A549 (cell line): ENCODE measurements around the gene LCP1. TPM values are rescaled to one million over a fixed set of nuclear protein-coding genes. Genes with fewer than 3 reads are reported as not detected.
A peak's percentile ranks its signal among the peaks of the same experiment; 100 is the strongest.

Source experiments
- ATAC-seq, 2 experiments: fragments of 200-7000 bp in 1 of 2; fragments of >200 bp in 1 of 2; cut with Nextera tagmentation in 1 of 2; cut with Tn5 transposase in 1 of 2; 3 replicates each; pipeline versions ENCODE4 v1.8.0 to v1.9.1; 2018 to 2020; ENCODE audit warnings: mild to moderate bottlenecking in 1 of 2, moderate library complexity in 1 of 2
- CTCF ChIA-PET: fragments of 300-600 bp; sonication (Branson Sonifier 250); formaldehyde crosslinking; extraction: SDS; loops from one replicate; lab custom pipeline; 2021; ENCODE audit warnings: antibody characterized with exemption, inconsistent platforms; lab: Yijun Ruan, JAX
- POLR2A ChIA-PET: fragments of 350-600 bp; formaldehyde crosslinking; extraction: SDS; loops from one replicate; lab custom pipeline; 2021; ENCODE audit warnings: antibody characterized with exemption, inconsistent platforms; lab: Yijun Ruan, JAX
- DNase-seq, 2 experiments: peaks; one replicate each; pipeline versions ENCODE4 v3.0.0 to v3.0.0-alpha.2; 2011 to 2016; ENCODE audit warnings: low read depth in 1 of 2, low spot score in 1 of 2
- FAIRE-seq: peaks from 2 replicates; lab custom pipeline; 2011; peaks lifted over from hg19 to GRCh38; lab: Jason Lieb, UNC
- H3K27ac ChIP-seq, 2 experiments: fragments of >200 bp; sonication (Bioruptor Twin); formaldehyde crosslinking; 3 replicates each; pipeline ENCODE4 v1.5.1; 2016 to 2017
- H3K4me1 ChIP-seq: fragments of >200 bp; sonication (Bioruptor Twin); formaldehyde crosslinking; 3 replicates; pipeline ENCODE4 v1.6.1; 2016
- H3K4me2 ChIP-seq: fragments of >200 bp; sonication (Bioruptor Twin); formaldehyde crosslinking; 3 replicates; pipeline ENCODE4 v1.6.1; 2016
- H3K4me3 ChIP-seq: fragments of >200 bp; sonication (Bioruptor Twin); formaldehyde crosslinking; 3 replicates; pipeline ENCODE4 v1.5.1; 2016
- H3K9me3 ChIP-seq: fragments of >200 bp; sonication (Bioruptor Twin); formaldehyde crosslinking; 3 replicates; pipeline ENCODE4 v1.6.1; 2016
- ATOH8 ChIP-seq: fragments of 250-450 bp; sonication (Bioruptor Pico); IDR thresholded peaks from 2 replicates; pipeline ENCODE4 v1.5.0; 2020; ENCODE audit warnings: low read depth, mild to moderate bottlenecking, moderate library complexity
- BCL3 ChIP-seq: fragments of >200 bp; sonication (Bioruptor Twin); formaldehyde crosslinking; IDR thresholded peaks from 3 replicates; pipeline ENCODE4 v1.6.1; 2016
- CBX2 ChIP-seq: fragments of 200-600 bp; sonication (generic); IDR thresholded peaks from 2 replicates; pipeline ENCODE4 v1.6.1; 2016; ENCODE audit warnings: low read depth, mild to moderate bottlenecking, borderline replicate concordance
- CEBPB ChIP-seq, 2 experiments: fragments of >200 bp in 1 of 2; sonication (Bioruptor Twin) in 1 of 2; formaldehyde crosslinking in 1 of 2; IDR thresholded peaks; 2 replicates each; pipeline ENCODE4 v1.6.1; 2012 to 2016
- CHD4 ChIP-seq: fragments of 200-600 bp; sonication (generic); IDR thresholded peaks from 2 replicates; pipeline ENCODE4 v1.6.1; 2016; ENCODE audit warnings: antibody characterized with exemption, mild to moderate bottlenecking, borderline replicate concordance
- CTCF ChIP-seq: fragments of >200 bp; sonication (Bioruptor Twin); formaldehyde crosslinking; IDR thresholded peaks from 3 replicates; pipeline ENCODE4 v1.5.1; 2016
- E2F6 ChIP-seq: IDR thresholded peaks from 2 replicates; pipeline ENCODE4 v1.6.1; 2012; ENCODE audit warnings: low read depth, borderline replicate concordance
- EHF ChIP-seq: fragments of 250-450 bp; sonication (Bioruptor Pico); IDR thresholded peaks from 2 replicates; pipeline ENCODE4 v1.5.0; 2020; ENCODE audit warnings: mild to moderate bottlenecking
- ELK1 ChIP-seq: fragments of 150-350 bp; IDR thresholded peaks from 2 replicates; pipeline ENCODE4 v1.6.1; 2014; ENCODE audit warnings: low read depth, mild to moderate bottlenecking, low read length
- ESRRA ChIP-seq: fragments of 150-350 bp; IDR thresholded peaks from 2 replicates; pipeline ENCODE4 v1.6.1; 2014; ENCODE audit warnings: mild to moderate bottlenecking, low read length, borderline replicate concordance
- FOXS1 ChIP-seq: fragments of 250-450 bp; sonication (Bioruptor Pico); IDR thresholded peaks from 2 replicates; pipeline ENCODE4 v1.5.0; 2020; ENCODE audit warnings: mild to moderate bottlenecking, moderate library complexity
- HEYL ChIP-seq: fragments of 250-450 bp; sonication (Bioruptor Pico); IDR thresholded peaks from 2 replicates; pipeline ENCODE4 v1.8.0; 2021; ENCODE audit warnings: mild to moderate bottlenecking, moderate library complexity
- HOXA7 ChIP-seq: fragments of 250-450 bp; sonication (Bioruptor Pico); IDR thresholded peaks from 2 replicates; pipeline ENCODE4 v1.5.0; 2020; ENCODE audit warnings: mild to moderate bottlenecking, moderate library complexity
- HOXB13 ChIP-seq: fragments of 250-450 bp; sonication (Bioruptor Pico); IDR thresholded peaks from 2 replicates; pipeline ENCODE4 v1.5.0; 2020; ENCODE audit warnings: low read depth, mild to moderate bottlenecking, moderate library complexity
- JUN ChIP-seq, 2 experiments: fragments of >200 bp; sonication (Bioruptor Twin); formaldehyde crosslinking; IDR thresholded peaks; 2 replicates in 1 of 2; 3 replicates in 1 of 2; pipeline ENCODE4 v1.6.1; 2016 to 2017
- KDM1A ChIP-seq: fragments of 200-600 bp; sonication (generic); IDR thresholded peaks from 2 replicates; pipeline ENCODE4 v1.6.1; 2016; ENCODE audit warnings: low read depth, mild to moderate bottlenecking
- MAX ChIP-seq: IDR thresholded peaks from 2 replicates; pipeline ENCODE4 v1.6.1; 2012
- MAZ ChIP-seq: fragments of 150-350 bp; IDR thresholded peaks from 2 replicates; pipeline ENCODE4 v1.6.1; 2014; ENCODE audit warnings: antibody characterized with exemption, low read depth, low read length, borderline replicate concordance
- MYC ChIP-seq: IDR thresholded peaks from 2 replicates; pipeline ENCODE4 v1.6.1; 2012; ENCODE audit warnings: mild to moderate bottlenecking, inconsistent platforms, low read length, improper control_type of control experiment, borderline replicate concordance
- NR3C1 ChIP-seq: fragments of >200 bp; sonication (Bioruptor Twin); formaldehyde crosslinking; IDR thresholded peaks from 3 replicates; pipeline ENCODE4 v1.6.1; 2017
- PBX3 ChIP-seq: IDR thresholded peaks from 2 replicates; pipeline ENCODE4 v1.6.1; 2012
- RCOR1 ChIP-seq: fragments of 150-350 bp; IDR thresholded peaks from 2 replicates; pipeline ENCODE4 v1.6.1; 2014; ENCODE audit warnings: antibody characterized with exemption, low read length, low read depth
- RFX5 ChIP-seq: fragments of 450-650 bp; IDR thresholded peaks from 2 replicates; pipeline ENCODE4 v1.7.1; 2014; ENCODE audit warnings: antibody characterized with exemption, mild to moderate bottlenecking, moderate library complexity
- RNF2 ChIP-seq: fragments of 200-600 bp; sonication (generic); IDR thresholded peaks from 2 replicates; pipeline ENCODE4 v1.6.1; 2016; ENCODE audit warnings: low read depth, mild to moderate bottlenecking, antibody characterized with exemption, moderate library complexity, borderline replicate concordance
- TP53 ChIP-seq: fragments of 250-450 bp; sonication (Bioruptor Pico); IDR thresholded peaks from 2 replicates; pipeline ENCODE4 v1.5.0; 2021; ENCODE audit warnings: mild to moderate bottlenecking, moderate library complexity
- USF2 ChIP-seq: fragments of 450-650 bp; IDR thresholded peaks from 2 replicates; pipeline ENCODE4 v1.6.1; 2014; ENCODE audit warnings: antibody characterized with exemption
- ZNF302 ChIP-seq: fragments of 250-450 bp; sonication (Bioruptor Pico); IDR thresholded peaks from 2 replicates; pipeline ENCODE4 v1.9.0; 2021; ENCODE audit warnings: inconsistent platforms, mild to moderate bottlenecking, moderate library complexity
- WGBS: methylation state at CpG from one replicate; pipeline ENCODE4 v1.1.6; 2017; ENCODE audit errors: missing lambda C conversion rate; 5-methylcytosine and 5-hydroxymethylcytosine counted together
- polyA plus RNA-seq, 4 experiments: library from polyadenylated mRNA; depleted of rRNA in 3 of 4; stranded (reverse); fragments of >200 nt; fragmentation: RNase III in 1 of 4; extraction: RNeasy Plus Mini Kit Qiagen cat#74134 plus additional on column Dnase treatment in 1 of 4; gene quantifications; 2 replicates in 3 of 4; 3 replicates in 1 of 4; pipeline ENCODE4 v1.2.3, GENCODE V29; 2011 to 2017

LCP1 gene
- polyA plus RNA-seq, 2 of the 4 experiments (the other 2 are of a cell fraction) = 0.09 to 0.19 TPM

- no peak for DNase-seq
- no peak for TF ChIP-seq RNF2
- no peak for TF ChIP-seq USF2
- no peak for TF ChIP-seq TP53 (CRISPR knock-in tag)
- no peak for TF ChIP-seq ATOH8 (CRISPR knock-in tag)
- no peak for TF ChIP-seq RCOR1
- no peak for TF ChIP-seq MYC
- no peak for TF ChIP-seq ZNF302
- TF ChIP-seq ESRRA = no peak
- TF ChIP-seq NR3C1 = no peak
- TF ChIP-seq HEYL (CRISPR knock-in tag) = no peak
- no peak for TF ChIP-seq CTCF
- TF ChIP-seq HOXA7 = no peak
- no peak for TF ChIP-seq KDM1A
- no peak for TF ChIP-seq CHD4
- Histone ChIP-seq H3K9me3 (no peaks in the 10 kb centered on the region), H3K4me1 (0 out of 3 replicates have a peak, but pooled peaks cover 3% of the 10 kb centered on the region), H3K4me2 (no peak overlapping the region; the same call in 2 of the 3 replicates), H3K27ac (no peak overlapping the region), H3K4me3 (no peak overlapping the region)
- WGBS = 39% methylated on average over 3 of the region's 3 CpGs
- ChIA-PET POLR2A (no interaction called here), CTCF (no interaction called here)
- ATAC-seq = no peak
- FAIRE-seq = no peak
Observed at GRCh38 chr13:46213242-46213641, 31.3 kb upstream of the LCP1 start.

- Histone ChIP-seq H3K4me1 (0 out of 3 replicates have a peak, but pooled peaks cover 3% of the 10 kb centered on the region), H3K4me3 (peak within 1 kb of the TSS; percentile 43), H3K4me2 (peak within 1 kb of the TSS; percentile 93), H3K27ac (peak within 1 kb of the TSS; percentile 54 to 74; a peak in 5 of 6 replicates), H3K9me3 (no peaks in the 10 kb centered on the region)
- FAIRE-seq (no peak), DNase-seq (peak; percentile 38 to 69), ATAC-seq (peak; percentile 99 to 100)
- ChIA-PET POLR2A (no interaction called here), CTCF (no interaction called here)
- 12% methylated on average over 16 of the region's 53 CpGs for WGBS
- TF ChIP-seq ELK1 (no peak), MAZ (no peak), MAX (peak; percentile 73), EHF (CRISPR knock-in tag) (no peak), ESRRA (no peak), TP53 (CRISPR knock-in tag) (no peak), ATOH8 (CRISPR knock-in tag) (no peak), CEBPB (IDR thresholded peaks at IDR 0.05) (no peak), JUN (IDR thresholded peaks at IDR 0.05) (no peak), NR3C1 (no peak), FOXS1 (CRISPR knock-in tag) (no peak), CBX2 (no peak), PBX3 (no peak), E2F6 (peak; percentile 79), HOXB13 (no peak), RFX5 (no peak), BCL3 (no peak)
Observed at GRCh38 chr13:46211483-46212351, 29.7 kb upstream of the LCP1 start, which contains the start of gene LRRC63. Gene LRRC63, plus strand, starts transcription at chr13:46211928. Its CDS starts 1,107 bp downstream, at chr13:46213035.
